Measurements from ENCODE around the gene PARN. TPM values are rescaled to one million over a fixed set of nuclear protein-coding genes. Genes with fewer than 3 reads are reported as not detected.

Gene PARN
- total RNA-seq, 1 experiment from 2014 or later, result 37.7 TPM

DNA sequence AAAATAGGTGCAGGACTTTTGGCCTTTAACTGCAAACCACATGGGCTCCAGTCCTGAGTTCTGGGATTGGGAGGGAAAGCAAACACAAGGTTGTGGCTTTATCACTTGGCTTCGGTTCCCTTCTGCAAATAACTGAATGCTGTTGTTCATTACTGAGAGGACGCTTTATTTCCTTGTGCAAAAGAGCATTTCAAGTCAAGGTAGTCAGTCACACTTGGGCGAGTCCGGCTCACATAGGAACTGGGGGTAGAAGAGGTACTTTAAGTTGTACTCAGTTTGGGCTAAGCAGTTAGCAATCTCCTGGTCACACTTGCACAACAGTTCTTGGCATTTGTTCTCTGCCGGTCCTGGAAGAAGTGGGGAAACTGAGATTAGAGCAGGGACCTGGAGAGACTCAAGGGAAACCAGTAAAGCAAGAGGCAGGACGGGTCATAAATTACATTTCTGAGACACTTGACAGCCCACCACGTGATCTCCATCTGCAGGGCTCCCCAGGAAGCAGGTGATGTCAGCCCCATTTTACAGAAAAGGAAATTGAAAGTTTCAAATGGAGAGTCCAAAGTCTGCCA is 42.4 kb upstream of the PARN start:
- ATAC-seq (no peak), DNase-seq (ENCODE audit: low spot score) (no peak)
- peaks cover 15% of the 10 kb centered on the region; the same call in 1 of the 2 replicates for H3K36me3 Mint-ChIP-seq
- peaks cover under 1% of the 10 kb centered on the region; the same call in 1 of the 2 replicates for H3K9me3 Mint-ChIP-seq
- TF ChIP-seq MXD4 (CRISPR knock-in tag; IDR thresholded peaks at IDR 0.05; ENCODE audit: borderline replicate concordance) (no peak), ZNF232 (CRISPR knock-in tag; IDR thresholded peaks at IDR 0.05) (no peak), TP53 (CRISPR knock-in tag; IDR thresholded peaks at IDR 0.05) (no peak), FOXJ3 (CRISPR knock-in tag; IDR thresholded peaks at IDR 0.05; ENCODE audit: borderline replicate concordance) (no peak), RORB (CRISPR knock-in tag; IDR thresholded peaks at IDR 0.05) (no peak), TEAD4 (CRISPR knock-in tag; IDR thresholded peaks at IDR 0.05) (no peak), ZNF416 (CRISPR knock-in tag; IDR thresholded peaks at IDR 0.05) (no peak), NR3C1 (CRISPR knock-in tag; conservative IDR thresholded peaks at IDR 0.05; ENCODE audit: low read depth) (no peak), GTF2I (CRISPR knock-in tag; conservative IDR thresholded peaks at IDR 0.05) (no peak), SMAD4 (CRISPR knock-in tag; IDR thresholded peaks at IDR 0.05) (no peak), TCF7 (CRISPR knock-in tag; IDR thresholded peaks at IDR 0.05; ENCODE audit: low read depth) (no peak), SP1 (CRISPR knock-in tag; conservative IDR thresholded peaks at IDR 0.05) (no peak), CREB1 (CRISPR knock-in tag; IDR thresholded peaks at IDR 0.05) (no peak), GRHL2 (CRISPR knock-in tag; IDR thresholded peaks at IDR 0.05; ENCODE audit: insufficient replicate concordance, severe bottlenecking) (no peak), NFATC4 (CRISPR knock-in tag; IDR thresholded peaks at IDR 0.05) (no peak)
- TF ChIP-seq, protein P1, sequence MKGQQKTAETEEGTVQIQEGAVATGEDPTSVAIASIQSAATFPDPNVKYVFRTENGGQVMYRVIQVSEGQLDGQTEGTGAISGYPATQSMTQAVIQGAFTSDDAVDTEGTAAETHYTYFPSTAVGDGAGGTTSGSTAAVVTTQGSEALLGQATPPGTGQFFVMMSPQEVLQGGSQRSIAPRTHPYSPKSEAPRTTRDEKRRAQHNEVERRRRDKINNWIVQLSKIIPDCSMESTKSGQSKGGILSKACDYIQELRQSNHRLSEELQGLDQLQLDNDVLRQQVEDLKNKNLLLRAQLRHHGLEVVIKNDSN (CRISPR knock-in tag; IDR thresholded peaks at IDR 0.05), result no peak
- TF ChIP-seq, protein P2, sequence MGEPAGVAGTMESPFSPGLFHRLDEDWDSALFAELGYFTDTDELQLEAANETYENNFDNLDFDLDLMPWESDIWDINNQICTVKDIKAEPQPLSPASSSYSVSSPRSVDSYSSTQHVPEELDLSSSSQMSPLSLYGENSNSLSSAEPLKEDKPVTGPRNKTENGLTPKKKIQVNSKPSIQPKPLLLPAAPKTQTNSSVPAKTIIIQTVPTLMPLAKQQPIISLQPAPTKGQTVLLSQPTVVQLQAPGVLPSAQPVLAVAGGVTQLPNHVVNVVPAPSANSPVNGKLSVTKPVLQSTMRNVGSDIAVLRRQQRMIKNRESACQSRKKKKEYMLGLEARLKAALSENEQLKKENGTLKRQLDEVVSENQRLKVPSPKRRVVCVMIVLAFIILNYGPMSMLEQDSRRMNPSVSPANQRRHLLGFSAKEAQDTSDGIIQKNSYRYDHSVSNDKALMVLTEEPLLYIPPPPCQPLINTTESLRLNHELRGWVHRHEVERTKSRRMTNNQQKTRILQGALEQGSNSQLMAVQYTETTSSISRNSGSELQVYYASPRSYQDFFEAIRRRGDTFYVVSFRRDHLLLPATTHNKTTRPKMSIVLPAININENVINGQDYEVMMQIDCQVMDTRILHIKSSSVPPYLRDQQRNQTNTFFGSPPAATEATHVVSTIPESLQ (CRISPR knock-in tag; IDR thresholded peaks at IDR 0.05), result no peak
- TF ChIP-seq, protein P3, sequence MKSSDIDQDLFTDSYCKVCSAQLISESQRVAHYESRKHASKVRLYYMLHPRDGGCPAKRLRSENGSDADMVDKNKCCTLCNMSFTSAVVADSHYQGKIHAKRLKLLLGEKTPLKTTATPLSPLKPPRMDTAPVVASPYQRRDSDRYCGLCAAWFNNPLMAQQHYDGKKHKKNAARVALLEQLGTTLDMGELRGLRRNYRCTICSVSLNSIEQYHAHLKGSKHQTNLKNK (CRISPR knock-in tag; IDR thresholded peaks at IDR 0.05), result no peak
- TF ChIP-seq, protein P4, sequence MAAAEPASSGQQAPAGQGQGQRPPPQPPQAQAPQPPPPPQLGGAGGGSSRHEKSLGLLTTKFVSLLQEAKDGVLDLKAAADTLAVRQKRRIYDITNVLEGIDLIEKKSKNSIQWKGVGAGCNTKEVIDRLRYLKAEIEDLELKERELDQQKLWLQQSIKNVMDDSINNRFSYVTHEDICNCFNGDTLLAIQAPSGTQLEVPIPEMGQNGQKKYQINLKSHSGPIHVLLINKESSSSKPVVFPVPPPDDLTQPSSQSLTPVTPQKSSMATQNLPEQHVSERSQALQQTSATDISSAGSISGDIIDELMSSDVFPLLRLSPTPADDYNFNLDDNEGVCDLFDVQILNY (CRISPR knock-in tag; IDR thresholded peaks at IDR 0.05), result no peak
- TF ChIP-seq, protein P5, sequence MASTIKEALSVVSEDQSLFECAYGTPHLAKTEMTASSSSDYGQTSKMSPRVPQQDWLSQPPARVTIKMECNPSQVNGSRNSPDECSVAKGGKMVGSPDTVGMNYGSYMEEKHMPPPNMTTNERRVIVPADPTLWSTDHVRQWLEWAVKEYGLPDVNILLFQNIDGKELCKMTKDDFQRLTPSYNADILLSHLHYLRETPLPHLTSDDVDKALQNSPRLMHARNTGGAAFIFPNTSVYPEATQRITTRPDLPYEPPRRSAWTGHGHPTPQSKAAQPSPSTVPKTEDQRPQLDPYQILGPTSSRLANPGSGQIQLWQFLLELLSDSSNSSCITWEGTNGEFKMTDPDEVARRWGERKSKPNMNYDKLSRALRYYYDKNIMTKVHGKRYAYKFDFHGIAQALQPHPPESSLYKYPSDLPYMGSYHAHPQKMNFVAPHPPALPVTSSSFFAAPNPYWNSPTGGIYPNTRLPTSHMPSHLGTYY (CRISPR knock-in tag; IDR thresholded peaks at IDR 0.05), result no peak
- H3K4me3 Mint-ChIP-seq, result no peak overlapping the region
- no peak overlapping the region for H3K27ac Mint-ChIP-seq
- no peaks in the 10 kb centered on the region for H3K4me1 Mint-ChIP-seq
- ChIA-PET CTCF (no interaction called here), POLR2A (no interaction called here)
- no peaks in the 10 kb centered on the region for H3K27me3 Mint-ChIP-seq (ENCODE audit: low read depth)

DNA sequence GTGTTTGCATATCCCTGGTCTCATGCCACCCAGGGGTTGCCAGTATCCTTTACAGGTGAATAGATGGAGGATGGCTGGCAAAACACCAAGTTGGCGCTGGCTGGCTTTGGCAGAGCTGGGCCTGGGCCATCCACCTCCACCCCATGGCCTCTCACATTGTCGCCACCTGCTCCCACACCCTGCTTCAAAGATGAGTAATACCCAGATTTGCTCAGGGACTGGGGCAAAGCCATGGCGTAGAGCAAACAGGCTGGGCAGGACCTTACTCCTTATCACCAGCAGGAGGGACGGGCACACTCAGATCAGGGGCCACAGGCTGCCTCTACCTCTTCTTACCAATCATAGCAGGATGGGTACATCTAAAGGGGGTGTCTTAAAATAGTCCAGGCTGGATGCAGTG is 39.7 kb upstream of the PARN start:
- H3K9me3 Mint-ChIP-seq, result no peaks in the 10 kb centered on the region
- ATAC-seq (peak; percentile 38), DNase-seq (ENCODE audit: low spot score) (no peak)
- CTCF ChIA-PET, result no interaction called here
- H3K27me3 Mint-ChIP-seq (ENCODE audit: low read depth), result no peaks in the 10 kb centered on the region
- H3K4me3 Mint-ChIP-seq, result no peak overlapping the region
- H3K27ac Mint-ChIP-seq, result no peak overlapping the region
- peaks cover 40% of the 10 kb centered on the region for H3K36me3 Mint-ChIP-seq
- TF ChIP-seq ELF4 (CRISPR knock-in tag; IDR thresholded peaks at IDR 0.05; ENCODE audit: low read depth), result no peak
- TF ChIP-seq, protein P6, sequence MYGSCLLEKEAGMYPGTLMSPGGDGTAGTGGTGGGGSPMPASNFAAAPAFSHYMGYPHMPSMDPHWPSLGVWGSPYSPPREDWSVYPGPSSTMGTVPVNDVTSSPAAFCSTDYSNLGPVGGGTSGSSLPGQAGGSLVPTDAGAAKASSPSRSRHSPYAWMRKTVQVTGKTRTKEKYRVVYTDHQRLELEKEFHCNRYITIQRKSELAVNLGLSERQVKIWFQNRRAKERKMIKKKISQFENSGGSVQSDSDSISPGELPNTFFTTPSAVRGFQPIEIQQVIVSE (CRISPR knock-in tag; IDR thresholded peaks at IDR 0.05; ENCODE audit: borderline replicate concordance), result no peak
- POLR2A ChIA-PET, result no interaction called here
- no peaks in the 10 kb centered on the region for H3K4me1 Mint-ChIP-seq

Data from WTC11 (cell line).